Measurements from ENCODE around the gene U2AF2. TPM values are rescaled to one million over a fixed set of nuclear protein-coding genes. Genes with fewer than 3 reads are reported as not detected.

Gene U2AF2
- polyA plus RNA-seq, 4 donors: 146 to 227 (median 159) TPM

DNA sequence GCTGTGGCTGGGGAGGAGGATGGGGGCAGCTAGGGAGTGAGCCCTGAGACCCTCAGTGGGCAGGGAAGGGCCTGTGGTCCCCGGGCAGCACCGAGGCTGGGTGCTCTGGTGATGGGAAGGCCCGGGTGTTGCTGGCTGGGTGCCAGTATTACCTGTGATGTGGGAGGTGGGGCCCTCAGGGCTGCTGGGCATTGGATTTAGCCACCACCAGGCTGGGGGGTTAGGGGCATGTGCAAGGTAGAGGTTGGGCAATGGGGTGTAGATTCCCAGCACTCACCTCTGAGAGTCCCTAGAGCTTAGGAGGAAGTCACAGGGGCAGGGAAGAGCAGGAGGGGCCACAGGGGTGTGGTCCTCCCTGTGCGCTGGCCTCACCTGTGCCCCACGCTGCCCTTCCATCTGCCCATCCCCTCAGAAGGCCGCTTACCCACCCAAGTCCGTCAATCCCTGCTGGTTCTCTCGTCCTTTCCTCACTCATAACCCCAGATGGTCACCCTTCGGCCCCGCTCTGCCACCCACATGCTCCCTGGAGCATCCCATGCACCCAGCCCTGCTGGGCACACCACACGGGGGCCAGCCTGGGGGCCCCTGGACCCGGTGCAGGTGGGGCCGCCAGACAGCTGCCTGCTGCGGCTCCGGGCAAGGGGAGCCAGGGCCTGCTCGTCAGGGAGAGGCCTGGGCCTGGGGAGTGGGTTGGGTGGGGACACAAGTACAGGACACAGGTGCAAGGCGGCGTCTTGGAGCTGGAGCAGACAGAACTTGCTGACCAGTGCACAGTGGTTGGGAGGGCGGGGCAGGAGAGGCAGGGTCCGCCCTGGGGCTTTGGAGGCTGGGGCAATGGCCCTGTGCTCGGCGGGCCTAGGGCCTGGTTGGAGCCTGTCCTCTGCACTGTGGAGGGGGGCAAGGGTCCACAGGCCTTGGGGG lies 32.7 kb downstream of the U2AF2 start:
- DNase-seq (ENCODE audit: low read depth in 4 of 4, low spot score in 3 of 4): no peak

DNA sequence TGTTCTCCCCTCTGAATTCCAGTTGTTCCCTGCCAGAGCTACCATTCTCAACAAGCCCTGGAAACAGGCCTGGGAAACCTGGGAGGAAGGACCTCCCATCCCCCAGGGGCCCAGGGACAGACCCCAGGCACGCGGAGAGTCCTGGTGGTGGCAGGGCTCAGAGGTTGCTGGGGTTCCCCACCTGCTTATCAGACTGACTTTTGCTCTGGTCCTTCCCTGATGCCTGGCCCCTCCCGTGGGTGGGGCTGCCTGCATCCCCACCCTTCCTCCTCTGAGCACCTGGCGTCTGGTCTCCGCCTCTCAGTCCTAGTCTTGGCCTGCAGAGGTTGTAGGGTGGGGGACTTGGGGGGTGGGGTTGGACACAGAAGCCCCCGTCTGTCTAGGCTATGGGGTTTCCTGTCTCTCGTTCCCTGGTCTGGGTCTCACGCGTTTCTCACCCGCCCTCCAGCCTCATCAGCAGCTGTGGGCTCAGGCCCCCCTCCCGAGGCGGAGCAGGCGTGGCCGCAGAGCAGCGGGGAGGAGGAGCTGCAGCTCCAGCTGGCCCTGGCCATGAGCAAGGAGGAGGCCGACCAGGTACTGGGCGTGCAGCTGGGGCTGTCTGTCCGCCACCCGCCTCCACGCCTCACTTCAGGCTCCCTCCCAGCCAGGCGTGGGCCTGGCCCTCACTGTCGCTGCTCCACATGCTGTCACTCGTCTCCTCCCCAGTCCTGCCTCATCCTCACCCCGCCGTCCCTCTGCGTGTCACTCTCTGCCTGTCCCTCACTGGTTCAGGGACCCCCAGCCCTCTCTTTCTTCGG lies 33.8 kb downstream of the U2AF2 start:
- DNase-seq (ENCODE audit: low read depth in 4 of 4, low spot score in 3 of 4): no peak

DNA sequence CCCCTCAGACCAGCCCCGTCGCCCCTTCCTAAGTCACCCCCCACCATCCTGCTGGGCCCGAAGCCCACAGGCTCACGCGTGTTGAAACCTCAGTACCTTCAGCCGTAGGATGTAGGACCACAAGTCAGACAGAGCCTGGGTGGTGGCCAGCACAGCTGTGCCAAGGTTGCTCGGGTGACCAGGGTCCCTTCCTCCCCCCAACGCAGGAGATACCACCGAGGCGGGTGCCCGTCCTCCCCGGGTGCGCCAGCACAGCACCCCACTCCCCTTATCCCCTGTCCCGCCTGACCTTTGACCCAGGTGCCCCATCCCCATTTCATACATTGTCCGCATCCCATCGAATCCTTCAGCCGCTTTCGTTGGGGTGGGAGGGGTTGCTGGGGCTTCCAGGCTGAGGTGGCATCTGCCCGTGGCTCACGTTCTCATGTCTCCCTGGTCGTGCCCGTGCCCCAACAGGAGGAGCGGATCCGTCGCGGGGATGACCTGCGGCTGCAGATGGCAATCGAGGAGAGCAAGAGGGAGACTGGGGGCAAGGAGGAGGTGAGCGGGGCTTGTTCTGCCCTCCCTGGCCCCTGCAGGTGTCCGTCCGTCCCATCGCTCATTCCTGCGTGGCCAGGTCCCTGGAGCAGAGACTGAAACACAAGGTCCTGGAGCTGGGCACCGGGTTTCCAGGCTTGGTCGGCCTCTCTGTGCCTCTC lies 34.7 kb downstream of the U2AF2 start:
- no peak for DNase-seq (ENCODE audit: low read depth in 4 of 4, low spot score in 3 of 4)

DNA sequence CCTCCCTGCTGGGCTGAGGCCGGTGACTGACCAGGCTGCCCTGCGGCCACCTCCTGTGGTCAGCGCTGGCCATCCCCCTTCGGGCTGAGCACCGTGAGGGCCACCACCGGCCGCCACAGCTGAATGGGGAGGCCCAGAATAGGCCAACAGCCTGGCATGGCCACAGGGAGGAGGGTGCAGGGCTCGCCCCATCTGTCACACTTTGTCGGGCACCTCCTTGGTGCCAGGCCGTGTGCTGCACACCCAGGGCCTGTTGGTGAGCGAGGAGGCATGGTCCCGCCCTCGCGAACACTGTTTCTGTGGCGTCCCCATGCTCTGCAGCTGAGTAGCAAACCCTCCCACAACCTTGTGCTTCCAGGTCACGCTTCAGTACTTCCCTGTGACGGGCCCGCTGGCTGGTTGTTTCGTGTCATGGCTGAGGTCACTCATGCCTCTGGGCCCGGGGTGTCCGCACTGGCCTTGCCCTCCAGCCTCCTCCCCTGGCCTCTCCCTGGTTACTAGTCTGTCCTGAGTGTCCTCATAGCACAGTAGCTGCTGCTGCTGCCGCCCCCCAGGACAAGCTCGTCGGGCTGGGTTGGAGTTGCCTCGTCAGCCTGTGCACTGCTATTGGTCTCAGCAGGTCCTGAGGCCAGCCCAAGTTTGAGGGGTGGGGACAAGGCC lies 35.4 kb downstream of the U2AF2 start:
- no peak for DNase-seq (ENCODE audit: low read depth in 4 of 4, low spot score in 3 of 4)

DNA sequence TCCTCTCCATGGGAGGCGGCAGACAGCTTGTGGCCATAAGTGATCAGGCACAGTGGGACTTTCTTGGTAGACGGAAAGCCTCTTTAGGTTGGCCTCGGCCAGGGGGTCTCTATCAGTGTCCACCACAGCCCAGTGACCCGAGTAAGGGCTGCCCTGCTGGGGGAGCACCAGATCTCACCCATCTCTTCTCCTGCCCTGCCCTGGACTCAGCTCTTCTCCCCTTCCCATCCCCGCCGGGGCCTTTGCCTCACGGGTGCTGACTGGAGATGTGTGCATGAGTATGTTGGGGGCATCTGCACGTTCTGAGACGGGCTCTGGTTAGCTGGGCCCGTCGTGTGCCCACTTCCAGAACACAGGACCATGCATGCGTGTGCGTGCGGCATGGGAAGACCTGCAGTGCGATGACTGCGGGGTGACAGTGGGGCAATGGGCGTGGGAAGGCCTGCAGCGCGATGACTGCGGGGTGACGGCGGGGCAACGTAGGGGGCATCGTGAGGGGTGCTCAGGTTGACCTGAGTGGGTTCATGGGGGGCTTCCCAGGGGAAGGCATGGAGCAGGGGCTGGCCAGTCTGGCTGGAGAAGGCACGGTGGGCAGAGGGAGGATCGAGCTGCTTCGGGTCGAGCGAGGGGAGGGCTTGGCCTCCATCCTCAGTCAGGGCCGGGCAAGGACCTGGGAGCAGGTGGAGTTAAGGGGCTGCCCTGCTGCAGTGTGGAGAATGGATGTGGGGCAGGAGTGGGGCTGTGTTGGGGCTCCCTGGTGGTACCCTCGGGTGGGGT lies 36.1 kb downstream of the U2AF2 start:
- no peak for DNase-seq (ENCODE audit: low read depth in 4 of 4, low spot score in 3 of 4)

DNA sequence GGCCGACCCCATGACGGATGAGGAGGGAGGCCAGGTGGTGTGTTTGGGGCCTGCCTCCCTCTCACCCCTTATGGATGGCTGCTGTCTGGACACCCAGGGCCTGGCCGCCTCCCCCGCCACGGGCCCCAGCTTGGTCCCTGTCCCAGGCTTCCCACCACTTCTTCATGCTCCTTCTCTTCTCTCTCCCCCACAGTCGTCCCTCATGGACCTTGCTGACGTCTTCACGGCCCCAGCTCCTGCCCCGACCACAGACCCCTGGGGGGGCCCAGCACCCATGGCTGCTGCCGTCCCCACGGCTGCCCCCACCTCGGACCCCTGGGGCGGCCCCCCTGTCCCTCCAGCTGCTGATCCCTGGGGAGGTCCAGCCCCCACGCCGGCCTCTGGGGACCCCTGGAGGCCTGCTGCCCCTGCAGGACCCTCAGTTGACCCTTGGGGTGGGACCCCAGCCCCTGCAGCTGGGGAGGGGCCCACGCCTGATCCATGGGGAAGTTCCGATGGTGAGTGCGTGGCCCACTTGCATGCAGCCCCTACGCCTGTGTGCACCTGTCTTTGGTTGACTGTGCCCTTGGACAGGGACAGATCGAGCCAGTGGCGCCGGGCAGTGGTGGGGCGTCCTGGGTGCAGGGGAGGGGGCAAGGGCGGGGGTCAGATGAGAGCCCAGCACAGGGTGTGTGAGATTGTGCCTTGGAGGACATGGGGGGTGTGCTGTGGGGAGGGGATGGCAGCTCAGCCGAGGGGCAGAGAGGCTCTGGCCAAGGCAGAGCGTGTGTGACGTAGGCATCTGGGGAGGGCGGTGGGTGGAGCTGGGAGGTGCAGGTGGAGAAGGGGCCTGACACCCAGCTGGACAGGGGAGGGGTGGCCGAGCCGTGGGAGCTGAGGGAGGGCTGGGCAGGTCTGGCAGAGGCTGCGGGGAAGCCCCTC lies 37.0 kb downstream of the U2AF2 start:
- no peak for DNase-seq (ENCODE audit: low read depth in 4 of 4, low spot score in 3 of 4)

DNA sequence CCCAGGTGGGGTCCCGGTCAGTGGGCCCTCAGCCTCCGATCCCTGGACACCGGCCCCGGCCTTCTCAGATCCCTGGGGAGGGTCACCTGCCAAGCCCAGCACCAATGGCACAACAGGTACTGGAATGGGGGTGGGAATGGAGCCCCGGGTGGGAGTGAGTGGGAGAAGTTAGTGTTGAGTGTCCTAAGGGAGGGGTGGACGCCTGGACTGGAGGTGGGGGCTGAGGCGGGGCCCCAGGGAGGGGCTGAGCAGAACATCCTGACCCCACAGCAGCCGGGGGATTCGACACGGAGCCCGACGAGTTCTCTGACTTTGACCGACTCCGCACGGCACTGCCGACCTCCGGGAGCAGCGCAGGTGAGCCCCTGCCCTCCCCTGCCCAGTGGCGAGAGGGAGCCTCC lies 37.8 kb downstream of the U2AF2 start:
- DNase-seq (ENCODE audit: low read depth in 4 of 4, low spot score in 3 of 4): no peak

DNA sequence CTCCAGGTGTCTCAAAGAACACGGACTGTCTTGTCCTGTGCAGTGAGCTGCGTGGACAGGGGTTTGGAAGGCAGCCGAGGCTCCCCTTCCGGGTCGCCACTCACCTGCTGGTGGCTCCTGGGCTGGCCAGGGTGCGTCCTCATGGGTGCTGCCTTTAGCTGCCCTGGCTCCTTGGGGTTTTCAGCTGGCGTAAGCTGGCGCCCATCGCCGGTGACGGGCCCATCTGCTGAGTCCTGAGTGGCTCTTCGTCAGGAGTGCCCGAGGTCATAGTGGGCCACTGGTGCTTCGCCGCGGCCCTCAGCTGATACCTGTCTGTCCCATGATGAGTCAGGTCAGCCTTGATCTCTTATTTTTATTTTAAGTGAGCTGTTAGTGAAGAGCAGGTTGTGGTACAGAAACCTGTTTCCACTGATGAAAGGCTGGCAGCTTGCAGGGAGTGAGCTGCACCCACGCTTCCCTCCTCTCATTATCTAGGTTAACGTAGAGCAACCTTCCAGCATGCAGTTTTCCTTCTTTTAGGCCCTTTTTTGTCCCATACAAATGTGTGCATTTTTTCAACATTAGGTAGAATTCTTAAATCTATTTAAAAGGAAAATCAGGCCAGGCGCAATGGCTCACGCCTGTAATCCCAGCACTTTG lies 38.6 kb downstream of the U2AF2 start:
- DNase-seq (ENCODE audit: low read depth in 4 of 4, low spot score in 3 of 4): no peak

DNA sequence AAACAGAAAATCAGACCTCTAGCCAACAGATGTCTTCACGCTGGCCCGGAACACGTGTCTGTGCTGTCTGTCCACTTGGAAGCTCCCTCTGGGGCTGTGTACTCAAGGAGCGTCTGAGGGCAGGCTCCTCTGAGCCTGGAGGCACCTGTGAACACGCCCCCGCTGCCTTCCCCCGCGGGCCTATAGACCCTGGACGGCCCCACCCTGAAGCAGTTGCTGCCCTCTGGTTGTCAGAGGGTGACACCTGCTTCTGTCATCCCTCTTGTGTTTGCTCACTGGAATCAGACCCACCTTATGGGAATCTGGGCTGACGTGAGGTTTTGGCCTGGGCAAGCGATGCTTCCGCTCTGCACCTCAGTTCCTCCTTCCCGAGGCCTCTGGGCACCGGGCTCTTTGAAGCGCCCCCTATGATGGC lies 39.4 kb downstream of the U2AF2 start:
- no peak for DNase-seq (ENCODE audit: low read depth in 4 of 4, low spot score in 3 of 4)

DNA sequence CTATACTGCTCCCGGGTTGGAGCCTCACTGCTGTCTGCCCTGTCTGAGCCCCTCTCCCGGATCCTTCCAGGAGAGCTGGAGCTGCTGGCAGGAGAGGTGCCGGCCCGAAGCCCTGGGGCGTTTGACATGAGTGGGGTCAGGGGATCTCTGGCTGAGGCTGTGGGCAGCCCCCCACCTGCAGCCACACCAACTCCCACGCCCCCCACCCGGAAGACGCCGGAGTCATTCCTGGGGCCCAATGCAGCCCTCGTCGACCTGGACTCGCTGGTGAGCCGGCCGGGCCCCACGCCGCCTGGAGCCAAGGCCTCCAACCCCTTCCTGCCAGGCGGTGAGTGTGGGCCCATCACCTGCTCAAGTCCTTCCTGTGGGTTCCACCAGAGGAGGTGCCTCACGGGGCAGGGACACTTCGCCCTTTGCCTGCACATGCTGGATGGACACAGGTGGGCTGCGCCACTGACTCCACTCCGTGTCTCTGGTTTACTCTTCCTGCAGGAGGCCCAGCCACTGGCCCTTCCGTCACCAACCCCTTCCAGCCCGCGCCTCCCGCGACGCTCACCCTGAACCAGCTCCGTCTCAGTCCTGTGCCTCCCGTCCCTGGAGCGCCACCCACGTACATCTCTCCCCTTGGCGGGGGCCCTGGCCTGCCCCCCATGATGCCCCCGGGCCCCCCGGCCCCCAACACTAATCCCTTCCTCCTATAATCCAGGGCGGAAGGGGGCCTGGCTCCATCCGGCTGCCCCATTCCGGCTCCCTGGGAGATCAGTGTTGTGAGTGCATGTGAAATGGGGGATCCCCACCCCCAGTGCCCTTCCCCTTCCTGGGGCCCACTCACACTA lies 40.0 kb downstream of the U2AF2 start:
- DNase-seq (ENCODE audit: low read depth in 4 of 4, low spot score in 3 of 4): no peak

DNA sequence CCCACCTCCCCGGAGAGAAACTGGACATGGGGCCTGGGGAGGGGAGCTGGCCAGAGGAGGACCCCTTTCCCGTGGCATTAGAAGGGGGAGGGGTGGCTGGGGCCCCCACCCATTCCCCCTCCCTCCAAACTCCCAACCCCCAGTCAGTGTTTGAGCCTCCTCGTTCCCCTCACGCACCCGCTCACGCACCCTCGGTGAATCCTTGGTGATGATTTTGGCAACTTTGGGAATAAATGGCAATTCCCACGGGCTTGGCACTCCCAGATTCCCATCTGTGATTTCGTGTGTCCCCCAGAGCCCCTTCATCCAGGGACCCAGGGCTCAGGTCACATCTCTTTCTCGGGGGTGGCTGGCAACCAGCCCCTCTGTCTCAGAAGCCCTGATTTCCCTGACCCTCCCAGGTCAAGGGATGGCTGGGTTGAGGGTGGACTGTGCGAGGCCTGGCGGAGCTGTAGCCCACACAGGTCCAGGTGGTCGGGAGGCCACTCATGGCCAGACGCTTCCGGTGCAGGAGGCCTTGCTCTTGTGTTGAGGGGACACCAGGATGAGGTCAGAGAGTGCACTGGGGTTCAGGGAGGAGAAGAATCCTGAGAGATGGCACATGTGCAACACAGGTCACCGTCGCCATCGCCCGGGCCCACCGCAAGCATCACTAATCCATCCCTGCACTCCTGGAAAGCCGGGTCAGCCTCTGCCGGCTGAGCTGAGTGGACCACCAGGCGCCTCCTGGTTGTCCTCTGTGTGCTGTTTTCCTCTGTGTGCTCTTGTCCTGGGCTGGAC lies 40.9 kb downstream of the U2AF2 start:
- no peak for DNase-seq (ENCODE audit: low read depth in 4 of 4, low spot score in 3 of 4)

DNA sequence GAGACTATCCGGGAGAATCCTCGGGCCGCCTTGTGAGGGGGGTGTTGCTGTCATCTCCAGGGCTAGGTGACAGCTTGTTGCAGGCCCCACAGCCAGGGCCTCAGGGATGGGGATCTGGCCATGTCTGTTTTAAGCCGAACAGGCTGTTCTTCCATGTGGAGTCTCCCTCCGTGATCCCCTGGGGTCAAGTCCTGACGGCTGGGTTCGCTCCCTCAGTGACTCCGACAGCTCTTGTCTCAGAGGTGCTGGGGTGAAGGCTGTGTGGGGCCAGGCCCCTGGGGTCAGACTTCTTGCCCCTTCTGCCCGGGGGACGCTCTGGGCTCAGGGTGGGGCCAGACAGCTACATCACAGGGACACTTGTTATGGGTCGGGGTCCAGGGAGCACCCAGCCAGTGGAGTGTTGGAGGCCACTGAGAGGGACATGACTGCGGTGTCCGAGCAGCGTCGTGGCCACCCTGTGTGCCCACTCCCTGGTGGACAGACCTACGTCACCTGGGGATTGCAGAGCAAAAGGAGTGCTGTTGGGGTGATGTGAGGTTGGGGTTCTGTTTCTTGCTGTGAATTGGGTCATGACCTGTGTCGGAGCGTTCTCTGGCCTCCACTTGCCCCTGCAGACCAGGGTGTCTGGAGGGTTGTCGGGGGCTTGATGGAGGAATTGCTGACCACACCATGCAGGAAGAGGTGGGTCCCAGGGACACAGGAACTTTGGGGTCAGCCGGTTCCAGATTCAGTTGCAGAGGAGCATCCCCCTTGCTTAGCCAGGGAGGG lies 41.6 kb downstream of the U2AF2 start:
- no peak for DNase-seq (ENCODE audit: low read depth in 4 of 4, low spot score in 3 of 4)

DNA sequence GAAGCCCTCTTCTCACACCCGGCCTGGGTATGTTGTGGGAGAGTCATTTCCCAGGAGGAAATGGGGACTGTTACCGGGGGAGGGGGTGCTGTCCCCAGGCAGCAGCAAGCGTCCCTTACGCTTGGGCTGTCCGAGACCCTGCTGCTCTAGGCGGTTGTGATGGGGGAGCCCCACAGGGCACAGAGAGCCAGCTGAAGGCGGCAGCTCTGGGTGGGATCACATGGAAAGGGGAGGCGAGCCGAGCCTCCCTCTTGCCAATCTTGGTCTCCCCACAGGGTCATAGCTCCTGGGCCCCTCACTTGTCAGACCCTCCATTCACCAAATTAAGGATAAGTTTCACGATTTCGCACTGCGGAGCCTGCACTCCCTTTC lies 42.2 kb downstream of the U2AF2 start:
- no peak for DNase-seq (ENCODE audit: low read depth in 4 of 4, low spot score in 3 of 4)

DNA sequence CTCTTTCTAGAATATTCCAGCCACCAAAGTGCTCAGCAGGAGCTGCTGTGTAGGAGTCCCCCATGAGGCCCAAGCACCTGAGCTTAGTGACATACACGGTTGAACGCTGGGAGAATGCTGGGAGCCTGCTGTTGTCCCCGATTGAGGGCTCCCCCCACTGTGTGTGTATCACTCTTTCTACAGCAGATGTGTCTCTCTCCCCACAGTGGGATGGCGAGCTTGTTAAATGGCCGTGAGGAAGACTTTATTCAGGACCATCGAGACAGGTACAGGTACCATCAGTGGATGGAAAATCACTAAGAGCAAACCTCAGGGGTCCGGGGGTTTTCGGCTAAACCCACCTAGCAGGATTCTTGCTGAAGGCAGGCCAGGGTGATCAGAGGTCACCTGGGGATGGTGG lies 42.9 kb downstream of the U2AF2 start:
- no peak for DNase-seq (ENCODE audit: low read depth in 4 of 4, low spot score in 3 of 4)

DNA sequence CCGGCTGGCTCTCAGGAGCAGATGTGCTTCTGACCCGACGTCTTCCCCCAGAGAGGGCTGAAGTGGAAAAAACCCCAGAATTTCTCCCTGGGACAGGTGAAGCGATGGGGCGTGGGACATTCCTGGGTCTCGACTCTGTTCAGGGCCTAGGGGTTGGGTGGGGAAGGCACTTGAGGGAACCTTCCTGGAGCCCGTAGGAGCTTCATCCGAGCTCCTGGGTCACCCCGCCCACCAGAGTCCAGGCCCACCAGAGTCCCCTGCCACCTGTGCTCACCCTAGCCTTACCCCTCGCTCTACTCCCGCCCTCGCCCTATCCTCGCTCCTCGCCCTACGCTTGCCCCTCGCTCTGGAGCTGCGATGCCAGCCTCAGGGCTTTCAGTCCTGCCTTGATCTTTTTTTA lies 43.4 kb downstream of the U2AF2 start:
- no peak for DNase-seq (ENCODE audit: low read depth in 4 of 4, low spot score in 3 of 4)

DNA sequence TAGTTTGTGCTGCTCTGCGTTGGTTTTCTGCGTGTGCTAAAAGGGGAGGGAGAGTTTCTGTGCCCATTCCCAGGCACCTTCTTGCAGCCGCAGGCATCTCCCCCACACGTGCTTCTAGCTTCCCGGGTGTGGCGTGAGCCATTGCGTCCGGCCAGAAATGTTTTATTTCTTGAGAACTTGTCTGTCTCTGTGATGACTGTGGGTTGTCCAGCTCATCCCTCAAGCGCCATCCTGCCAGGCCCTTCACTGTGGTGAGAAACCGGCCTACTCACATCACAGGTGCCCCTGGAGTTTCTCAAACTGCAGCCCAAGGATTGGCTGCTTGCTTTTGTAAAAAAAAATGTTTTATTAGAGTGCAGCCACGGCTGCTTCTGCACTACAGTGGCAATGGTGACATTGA lies 44.4 kb downstream of the U2AF2 start:
- no peak for DNase-seq (ENCODE audit: low read depth in 4 of 4, low spot score in 3 of 4)

All from left renal pelvis (tissue), 4 donors.